Fibroblast of lung (primary cell): Measurements from ENCODE around the gene INPP4A. TPM values are rescaled to one million over a fixed set of nuclear protein-coding genes. Genes with fewer than 3 reads are reported as not detected.

Experiments used
- DNase-seq, 2 donors: peaks; one replicate each; pipeline versions ENCODE4 v3.0.0 to v3.0.0-alpha.2; 2010; ENCODE audit warnings: low read depth in 2 of 2
- H2AFZ ChIP-seq: 2 replicates; pipeline ENCODE4 v1.5.1; 2012; ENCODE audit warnings: low read length, control low read depth, inconsistent platforms
- H3K27ac ChIP-seq: 2 replicates; pipeline ENCODE4 v1.5.1; 2011; ENCODE audit warnings: low read length, control low read depth; ENCODE audit not compliant: insufficient read depth
- H3K27me3 ChIP-seq: 2 replicates; pipeline ENCODE4 v1.5.1; 2011; ENCODE audit warnings: mild to moderate bottlenecking, low read length; ENCODE audit not compliant: control insufficient read depth, insufficient read depth
- H3K36me3 ChIP-seq: 2 replicates; pipeline ENCODE4 v1.5.1; 2011; ENCODE audit warnings: low read length; ENCODE audit not compliant: control insufficient read depth, insufficient read depth
- H3K4me1 ChIP-seq: 2 replicates; pipeline ENCODE4 v1.5.1; 2011; ENCODE audit warnings: low read length; ENCODE audit not compliant: control insufficient read depth, insufficient read depth; ENCODE audit errors: extremely low read depth
- H3K4me2 ChIP-seq: 2 replicates; pipeline ENCODE4 v1.5.1; 2011; ENCODE audit warnings: low read length, control low read depth; ENCODE audit not compliant: insufficient read depth; ENCODE audit errors: extremely low read depth
- H3K4me3 ChIP-seq, 4 experiments: fragments of 200-600 bp in 1 of 4; sonication (generic) in 1 of 4; replicated peaks in 1 of 4; 2 replicates each; pipeline ENCODE4 v1.5.1; 2011 to 2016; ENCODE audit warnings: low read length in 4 of 4, low read depth in 3 of 4, mild to moderate bottlenecking in 3 of 4, control low read depth in 2 of 4, inconsistent platforms in 1 of 4, mixed read lengths in 1 of 4; ENCODE audit not compliant: insufficient read depth in 1 of 4; ENCODE audit errors: control extremely low read depth in 1 of 4
- H3K79me2 ChIP-seq: 2 replicates; pipeline ENCODE4 v1.5.1; 2012; ENCODE audit warnings: mild to moderate bottlenecking, low read length, inconsistent platforms; ENCODE audit not compliant: control insufficient read depth, insufficient read depth
- H3K9ac ChIP-seq: 2 replicates; pipeline ENCODE4 v1.5.1; 2011; ENCODE audit warnings: mild to moderate bottlenecking, low read length, control low read depth; ENCODE audit not compliant: insufficient read depth
- H3K9me3 ChIP-seq: 2 replicates; pipeline ENCODE4 v1.5.1; 2012; ENCODE audit warnings: low read depth, low read length; ENCODE audit not compliant: control insufficient read depth, insufficient read depth
- H4K20me1 ChIP-seq: 2 replicates; pipeline ENCODE4 v1.5.1; 2011; ENCODE audit warnings: low read length; ENCODE audit not compliant: control insufficient read depth, insufficient read depth; ENCODE audit errors: extremely low read depth
- CTCF ChIP-seq, 2 donors: IDR thresholded peaks in 1 of 2; conservative IDR thresholded peaks in 1 of 2; 1 replicate in 1 of 2; 2 replicates in 1 of 2; pipeline ENCODE4 v1.5.1; 2011 to 2012; ENCODE audit warnings: low read length in 2 of 2, control low read depth in 1 of 2, inconsistent platforms in 1 of 2, low read depth in 1 of 2, mild to moderate bottlenecking in 1 of 2
- EZH2 ChIP-seq: IDR thresholded peaks from 2 replicates; pipeline ENCODE4 v1.5.1; 2012; ENCODE audit warnings: low read length, control low read depth, mild to moderate bottlenecking; ENCODE audit errors: missing control alignments
- polyA plus RNA-seq, 2 donors: library from polyadenylated mRNA; depleted of rRNA in 1 of 2; stranded (reverse) in 1 of 2; unstranded in 1 of 2; fragments of >200 nt; gene quantifications; 2 replicates each; pipeline ENCODE4 v1.2.1, GENCODE V29; 2011 to 2012; ENCODE audit warnings: missing spikeins in 1 of 2
- total RNA-seq: library from RNA; depleted of rRNA; stranded (reverse); fragments of >200 nt; gene quantifications from 2 replicates; pipeline ENCODE4 v1.2.1, GENCODE V29; 2014

Gene INPP4A
- total and polyA plus RNA-seq, 2 donors (not counting 1 experiment from before 2014, with no cell fraction given): 10.2 to 26.1 TPM

- Histone ChIP-seq H4K20me1 (no peaks in the 10 kb centered on the region), H3K9me3 (no peaks in the 10 kb centered on the region), H3K4me3 (peak overlapping the region in 1 of 4 experiments; percentile 19), H3K36me3 (no peaks in the 10 kb centered on the region), H3K9ac (no peak overlapping the region), H3K27ac (no peak overlapping the region), H2AFZ (no peak overlapping the region), H3K27me3 (no peaks in the 10 kb centered on the region), H3K4me1 (no peaks in the 10 kb centered on the region), H3K79me2 (no peaks in the 10 kb centered on the region), H3K4me2 (no peak overlapping the region)
- no peak for TF ChIP-seq EZH2
- no peak for TF ChIP-seq CTCF (conservative IDR thresholded peaks at IDR 0.05 in 1 of 2, IDR thresholded peaks at IDR 0.05 in 1 of 2; ENCODE audit: low read depth in 1 of 2, low read length in 2 of 2)
- peak; percentile 39 to 70 for DNase-seq
These were observed 63.4 kb downstream of the INPP4A start for GRCh38 chr2:98507891-98508708.

GRCh38 chr2:98508709-98509066, 64.0 kb downstream of the INPP4A start:
- Histone ChIP-seq H3K4me2 (no peak overlapping the region), H3K9me3 (no peaks in the 10 kb centered on the region), H3K9ac (no peak overlapping the region), H3K79me2 (no peaks in the 10 kb centered on the region), H3K4me3 (peak overlapping the region in 1 of 4 experiments; percentile 19), H3K36me3 (no peaks in the 10 kb centered on the region), H2AFZ (no peak overlapping the region), H4K20me1 (no peaks in the 10 kb centered on the region), H3K4me1 (no peaks in the 10 kb centered on the region), H3K27me3 (no peaks in the 10 kb centered on the region), H3K27ac (no peak overlapping the region)
- TF ChIP-seq EZH2 (no peak), CTCF (conservative IDR thresholded peaks at IDR 0.05 in 1 of 2, IDR thresholded peaks at IDR 0.05 in 1 of 2; ENCODE audit: low read depth in 1 of 2, low read length in 2 of 2) (no peak)
- peak; percentile 76 to 89 for DNase-seq

GRCh38 chr2:98509542-98510321, 65.1 kb downstream of the INPP4A start:
- Histone ChIP-seq H3K4me3 (no peak overlapping the region), H2AFZ (no peak overlapping the region), H3K27me3 (no peaks in the 10 kb centered on the region), H3K9me3 (no peaks in the 10 kb centered on the region), H3K79me2 (no peaks in the 10 kb centered on the region), H3K9ac (no peak overlapping the region), H3K4me2 (no peak overlapping the region), H3K27ac (no peak overlapping the region), H3K4me1 (no peaks in the 10 kb centered on the region), H3K36me3 (no peaks in the 10 kb centered on the region), H4K20me1 (no peaks in the 10 kb centered on the region)
- TF ChIP-seq CTCF (conservative IDR thresholded peaks at IDR 0.05 in 1 of 2, IDR thresholded peaks at IDR 0.05 in 1 of 2; ENCODE audit: low read depth in 1 of 2, low read length in 2 of 2) (no peak), EZH2 (no peak)
- DNase-seq: no peak
